ENCODE data around the gene CES2. TPM values are rescaled to one million over a fixed set of nuclear protein-coding genes. Genes with fewer than 3 reads are reported as not detected.
A peak's percentile ranks its signal among the peaks of the same experiment; 100 is the strongest.

Gene CES2
- polyA plus RNA-seq, 2 of the 4 experiments (the other 2 are of a cell fraction), result 20.3 to 20.4 TPM

- CTCF ChIA-PET, result interaction anchor here (0.9 to 5.4 kb wide), 5 partner anchors 14 to 36 kb away, joined by 3 to 56 read pairs (median 3); no protein-coding TSS in a partner anchor
- WGBS (ENCODE audit: missing lambda C conversion rate), result 62% methylated on average over 4 of the region's 4 CpGs
- Histone ChIP-seq H3K4me1 (peaks cover 39% of the 10 kb centered on the region), H3K9me3 (no peaks in the 10 kb centered on the region), H3K4me3 (no peak overlapping the region), H3K27ac (peak overlapping the region in 1 of 2 experiments; percentile 7; a peak in 1 of 6 replicates), H3K4me2 (no peak overlapping the region)
- peak in 1 of 2 experiments; percentile 52 for DNase-seq (ENCODE audit: low read depth in 1 of 2, low spot score in 1 of 2)
- POLR2A ChIA-PET, result no interaction called here
- FAIRE-seq, result no peak
- ATAC-seq, result no peak
- TF ChIP-seq POLR2AphosphoS2 (conservative IDR thresholded peaks at IDR 0.05; ENCODE audit: low read length) (no peak), MYC (IDR thresholded peaks at IDR 0.05; ENCODE audit: borderline replicate concordance, low read length) (no peak), HDAC2 (IDR thresholded peaks at IDR 0.05) (no peak), CTCF (IDR thresholded peaks at IDR 0.05) (no peak)
These were observed 5.1 kb upstream of the CES2 start for GRCh38 chr16:66930189-66930588.

- DNase-seq (ENCODE audit: low read depth in 1 of 2, low spot score in 1 of 2) (no peak), ATAC-seq (no peak), FAIRE-seq (no peak)
- CTCF ChIA-PET, result interaction anchor here (0.9 to 5.4 kb wide), 7 partner anchors 10 to 169 kb away, joined by 3 to 56 read pairs (median 3); no protein-coding TSS in a partner anchor
- no peaks in the 10 kb centered on the region for H3K9me3 ChIP-seq
- 90% methylated on average over 2 of the region's 2 CpGs for WGBS (ENCODE audit: missing lambda C conversion rate)
- no peak overlapping the region for H3K4me2 ChIP-seq
- H3K27ac ChIP-seq, result no peak overlapping the region
- H3K4me3 ChIP-seq, result no peak overlapping the region
- POLR2A ChIA-PET, result interaction anchor here (0.8 kb wide), 1 partner anchor 12 kb away, joined by 4 read pairs; no protein-coding TSS in a partner anchor
- peaks cover 46% of the 10 kb centered on the region for H3K4me1 ChIP-seq
- TF ChIP-seq POLR2A (IDR thresholded peaks at IDR 0.05; ENCODE audit: low read length) (no peak), CBX2 (IDR thresholded peaks at IDR 0.05; ENCODE audit: borderline replicate concordance, low read depth) (no peak), HEYL (CRISPR knock-in tag; IDR thresholded peaks at IDR 0.05) (no peak), PBX3 (IDR thresholded peaks at IDR 0.05) (no peak), JUNB (IDR thresholded peaks at IDR 0.05) (no peak), JUN (IDR thresholded peaks at IDR 0.05) (no peak), FOSB (CRISPR knock-in tag; IDR thresholded peaks at IDR 0.05) (no peak), RNF2 (IDR thresholded peaks at IDR 0.05; ENCODE audit: borderline replicate concordance, low read depth) (no peak), USF2 (IDR thresholded peaks at IDR 0.05) (no peak), EP300 (IDR thresholded peaks at IDR 0.05) (no peak), EHF (CRISPR knock-in tag; IDR thresholded peaks at IDR 0.05) (no peak), SMC3 (IDR thresholded peaks at IDR 0.05) (no peak), NPAS2 (CRISPR knock-in tag; IDR thresholded peaks at IDR 0.05; ENCODE audit: borderline replicate concordance) (no peak), ZFP36 (IDR thresholded peaks at IDR 0.05; ENCODE audit: borderline replicate concordance, partially characterized antibody) (no peak)
- TF ChIP-seq, protein P1, sequence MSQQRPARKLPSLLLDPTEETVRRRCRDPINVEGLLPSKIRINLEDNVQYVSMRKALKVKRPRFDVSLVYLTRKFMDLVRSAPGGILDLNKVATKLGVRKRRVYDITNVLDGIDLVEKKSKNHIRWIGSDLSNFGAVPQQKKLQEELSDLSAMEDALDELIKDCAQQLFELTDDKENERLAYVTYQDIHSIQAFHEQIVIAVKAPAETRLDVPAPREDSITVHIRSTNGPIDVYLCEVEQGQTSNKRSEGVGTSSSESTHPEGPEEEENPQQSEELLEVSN (IDR thresholded peaks at IDR 0.05; ENCODE audit: borderline replicate concordance, low read depth), result no peak
- TF ChIP-seq, protein P2, sequence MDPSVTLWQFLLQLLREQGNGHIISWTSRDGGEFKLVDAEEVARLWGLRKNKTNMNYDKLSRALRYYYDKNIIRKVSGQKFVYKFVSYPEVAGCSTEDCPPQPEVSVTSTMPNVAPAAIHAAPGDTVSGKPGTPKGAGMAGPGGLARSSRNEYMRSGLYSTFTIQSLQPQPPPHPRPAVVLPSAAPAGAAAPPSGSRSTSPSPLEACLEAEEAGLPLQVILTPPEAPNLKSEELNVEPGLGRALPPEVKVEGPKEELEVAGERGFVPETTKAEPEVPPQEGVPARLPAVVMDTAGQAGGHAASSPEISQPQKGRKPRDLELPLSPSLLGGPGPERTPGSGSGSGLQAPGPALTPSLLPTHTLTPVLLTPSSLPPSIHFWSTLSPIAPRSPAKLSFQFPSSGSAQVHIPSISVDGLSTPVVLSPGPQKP (IDR thresholded peaks at IDR 0.05; ENCODE audit: low read depth, low read length), result no peak
These were observed 3.7 kb upstream of the CES2 start for GRCh38 chr16:66931665-66932064.
